IMR-90 (cell line): ENCODE results near the gene STRA6. TPM values are rescaled to one million over a fixed set of nuclear protein-coding genes. Genes with fewer than 3 reads are reported as not detected.
A peak's percentile ranks its signal among the peaks of the same experiment; 100 is the strongest.

Experiments
- ATAC-seq: fragments of 200-7000 bp; cut with Tn5 transposase; 2 replicates; pipeline ENCODE4 v1.9.1; 2020; ENCODE audit warnings: low read depth, mild to moderate bottlenecking, moderate library complexity
- BruUV-seq: library from RNA; stranded (reverse); fragments of 400-500 nt; replicated peaks from 2 replicates; lab custom pipeline; 2021; lab: Mats Ljungman, UMichigan
- CTCF ChIA-PET: fragments of 300-600 bp; formaldehyde crosslinking; extraction: SDS; loops from one replicate; lab custom pipeline; 2021; ENCODE audit warnings: antibody characterized with exemption; lab: Yijun Ruan, JAX
- POLR2A ChIA-PET: fragments of 300-600 bp; sonication (Branson Sonifier 250); formaldehyde crosslinking; loops from one replicate; lab custom pipeline; 2022; ENCODE audit warnings: antibody characterized with exemption; ENCODE audit not compliant: unreplicated experiment; lab: Charles Lee
- DNase-seq: peaks from one replicate; pipeline ENCODE4 v3.0.0; 2013
- H2AFZ ChIP-seq: replicated peaks from 2 replicates; pipeline ENCODE3; 2013; ENCODE audit warnings: low read length, mild to moderate bottlenecking; ENCODE audit not compliant: poor library complexity
- H2AK5ac ChIP-seq: 2 replicates; pipeline ENCODE4 v1.6.1; 2013; ENCODE audit warnings: low read depth, low read length, inconsistent platforms
- H2AK9ac ChIP-seq: replicated peaks from 2 replicates; pipeline ENCODE3; 2013; ENCODE audit warnings: mild to moderate bottlenecking, low read depth, low read length, moderate library complexity; ENCODE audit not compliant: poor library complexity
- H2BK120ac ChIP-seq: 2 replicates; pipeline ENCODE4 v1.6.1; 2013; ENCODE audit warnings: low read depth, low read length, inconsistent platforms
- H2BK15ac ChIP-seq: 3 replicates; pipeline ENCODE4 v1.6.1; 2013; ENCODE audit warnings: low read depth, low read length, inconsistent platforms
- H2BK20ac ChIP-seq: 2 replicates; pipeline ENCODE4 v1.6.1; 2013; ENCODE audit warnings: low read depth, mild to moderate bottlenecking, inconsistent platforms, low read length, moderate library complexity
- H2BK5ac ChIP-seq: 2 replicates; pipeline ENCODE4 v1.6.1; 2013; ENCODE audit warnings: mild to moderate bottlenecking, low read depth, low read length, inconsistent platforms; ENCODE audit not compliant: poor library complexity, severe bottlenecking
- H3K14ac ChIP-seq: replicated peaks from 2 replicates; pipeline ENCODE4 v1.6.1; 2013; ENCODE audit warnings: low read depth, low read length, inconsistent platforms
- H3K18ac ChIP-seq: 2 replicates; pipeline ENCODE4 v1.6.1; 2013; ENCODE audit warnings: low read depth, low read length, control low read depth
- H3K23ac ChIP-seq: 2 replicates; pipeline ENCODE4 v1.6.1; 2013; ENCODE audit warnings: low read depth, low read length, inconsistent platforms
- H3K27ac ChIP-seq: 2 replicates; pipeline ENCODE4 v1.5.1; 2013; ENCODE audit warnings: mild to moderate bottlenecking, control low read depth, low read length; ENCODE audit not compliant: insufficient read depth
- H3K27me3 ChIP-seq: 2 replicates; pipeline ENCODE4 v1.6.1; 2013; ENCODE audit warnings: low read length; ENCODE audit not compliant: control insufficient read depth, insufficient read depth
- H3K36me3 ChIP-seq: 2 replicates; pipeline ENCODE4 v1.6.1; 2013; ENCODE audit warnings: low read length, mixed read lengths; ENCODE audit not compliant: control insufficient read depth, insufficient read depth
- H3K4ac ChIP-seq: 2 replicates; pipeline ENCODE4 v1.6.1; 2013; ENCODE audit warnings: low read depth, low read length, inconsistent platforms
- H3K4me1 ChIP-seq: 2 replicates; pipeline ENCODE4 v1.6.1; 2013; ENCODE audit warnings: low read length, mixed read lengths; ENCODE audit not compliant: control insufficient read depth, insufficient read depth
- H3K4me2 ChIP-seq: 2 replicates; pipeline ENCODE4 v1.6.1; 2013; ENCODE audit warnings: low read depth, mild to moderate bottlenecking, control low read depth, low read length, moderate library complexity
- H3K4me3 ChIP-seq: 2 replicates; pipeline ENCODE4 v1.5.1; 2013; ENCODE audit warnings: low read depth, mild to moderate bottlenecking, control low read depth, low read length, moderate library complexity; ENCODE audit not compliant: insufficient read depth
- H3K56ac ChIP-seq: 2 replicates; pipeline ENCODE4 v1.6.1; 2013; ENCODE audit warnings: low read length, inconsistent platforms; ENCODE audit not compliant: insufficient read depth; ENCODE audit errors: extremely low read depth
- H3K79me1 ChIP-seq, 2 experiments: 2 replicates each; pipeline ENCODE4 v1.6.1; 2013; ENCODE audit warnings: low read length in 2 of 2, inconsistent platforms in 1 of 2, low read depth in 1 of 2
- H3K9ac ChIP-seq: 2 replicates; pipeline ENCODE4 v1.6.1; 2013; ENCODE audit warnings: low read depth, low read length, control low read depth
- H3K9me1 ChIP-seq: 2 replicates; pipeline ENCODE4 v1.6.1; 2013; ENCODE audit warnings: low read length, inconsistent platforms; ENCODE audit not compliant: insufficient read depth
- H3K9me3 ChIP-seq: 2 replicates; pipeline ENCODE4 v1.6.1; 2013; ENCODE audit warnings: low read length; ENCODE audit not compliant: control insufficient read depth, insufficient read depth
- H4K20me1 ChIP-seq: 2 replicates; pipeline ENCODE4 v1.6.1; 2013; ENCODE audit warnings: low read length, inconsistent platforms; ENCODE audit not compliant: insufficient read depth
- H4K5ac ChIP-seq: 2 replicates; pipeline ENCODE4 v1.6.1; 2013; ENCODE audit warnings: mild to moderate bottlenecking, low read depth, low read length, control low read depth
- H4K8ac ChIP-seq, 2 experiments: 2 replicates each; pipeline ENCODE4 v1.6.1; 2013; ENCODE audit warnings: low read depth in 2 of 2, low read length in 2 of 2, control low read depth in 1 of 2, inconsistent platforms in 1 of 2
- H4K91ac ChIP-seq: 2 replicates; pipeline ENCODE4 v1.6.1; 2013; ENCODE audit warnings: low read depth, low read length, inconsistent platforms; ENCODE audit not compliant: insufficient read depth
- BHLHE40 ChIP-seq: fragments of 150-350 bp; IDR thresholded peaks from 2 replicates; pipeline ENCODE4 v1.6.1; 2016; ENCODE audit warnings: mild to moderate bottlenecking, low read depth, low read length
- CEBPB ChIP-seq: IDR thresholded peaks from 2 replicates; pipeline ENCODE4 v1.6.1; 2012; ENCODE audit warnings: low read depth, low read length, improper control_type of control experiment
- FOS ChIP-seq: fragments of 150-350 bp; IDR thresholded peaks from 2 replicates; pipeline ENCODE4 v1.6.1; 2016; ENCODE audit warnings: low read depth, low read length
- MAFK ChIP-seq: IDR thresholded peaks from 2 replicates; pipeline ENCODE4 v1.6.1; 2012; ENCODE audit warnings: low read depth, low read length, improper control_type of control experiment
- NFE2L2 ChIP-seq: fragments of 150-350 bp; IDR thresholded peaks from 2 replicates; pipeline ENCODE4 v1.6.1; 2016; ENCODE audit warnings: low read depth, mild to moderate bottlenecking, low read length
- RCOR1 ChIP-seq: IDR thresholded peaks from 2 replicates; pipeline ENCODE4 v1.6.1; 2012; ENCODE audit warnings: mild to moderate bottlenecking, low read length, improper control_type of control experiment; ENCODE audit not compliant: insufficient replicate concordance
- RFX5 ChIP-seq: IDR thresholded peaks from 2 replicates; pipeline ENCODE4 v1.8.0; 2012; ENCODE audit warnings: low read depth, mild to moderate bottlenecking, low read length, moderate library complexity
- SMC3 ChIP-seq: fragments of 150-350 bp; IDR thresholded peaks from 2 replicates; pipeline ENCODE4 v1.6.1; 2016; ENCODE audit warnings: low read depth, mild to moderate bottlenecking, antibody characterized with exemption, low read length, moderate library complexity
- WGBS, 2 experiments: methylation state at CpG; one replicate each; pipeline versions ENCODE4 v1.1.5 to v1.1.7; 2013; ENCODE audit warnings: missing lambda C conversion rate in 2 of 2; ENCODE audit not compliant: insufficient read length in 1 of 2; ENCODE audit errors: extremely low coverage in 2 of 2; 5-methylcytosine and 5-hydroxymethylcytosine counted together
- dilution Hi-C: fragments of 300-500 bp; cut with HindIII; formaldehyde crosslinking; loops from one replicate; pipeline ENCODE4 v1.14.3; 2018; ENCODE audit warnings: low sequenced_read_pairs; ENCODE audit not compliant: unreplicated experiment
- in situ Hi-C: fragments of 300-500 bp; cut with MboI; formaldehyde crosslinking; loops from 3 replicates; pipeline ENCODE4 v1.14.3; 2019; ENCODE audit warnings: low sequenced_read_pairs, inconsistent platforms, mixed read lengths
- intact Hi-C: fragments of 100-400 bp; cut with micrococcal nuclease; formaldehyde crosslinking; loops from 2 replicates; pipeline ENCODE4 v1.10.0; 2022
- polyA plus RNA-seq, 3 experiments: library from polyadenylated mRNA; depleted of rRNA; stranded (reverse); fragments of >200 nt; gene quantifications; 2 replicates each; pipeline ENCODE4 v1.2.3, GENCODE V29; 2012; ENCODE audit warnings: low replicate concordance in 1 of 3
- total RNA-seq: library from RNA; depleted of rRNA; stranded (reverse); fragments of >200 nt; gene quantifications from 2 replicates; pipeline ENCODE4 v1.2.3, GENCODE V29; 2012
- TF ChIP-seq, protein P1 (sequence below): conservative IDR thresholded peaks from 2 replicates; pipeline ENCODE4 v1.5.1; 2012; ENCODE audit warnings: mild to moderate bottlenecking, low read depth, low read length, improper control_type of control experiment

Gene STRA6
- total and polyA plus RNA-seq, 2 of the 4 experiments (the other 2 are of a cell fraction): 0.17 TPM; not detected in 1

DNA sequence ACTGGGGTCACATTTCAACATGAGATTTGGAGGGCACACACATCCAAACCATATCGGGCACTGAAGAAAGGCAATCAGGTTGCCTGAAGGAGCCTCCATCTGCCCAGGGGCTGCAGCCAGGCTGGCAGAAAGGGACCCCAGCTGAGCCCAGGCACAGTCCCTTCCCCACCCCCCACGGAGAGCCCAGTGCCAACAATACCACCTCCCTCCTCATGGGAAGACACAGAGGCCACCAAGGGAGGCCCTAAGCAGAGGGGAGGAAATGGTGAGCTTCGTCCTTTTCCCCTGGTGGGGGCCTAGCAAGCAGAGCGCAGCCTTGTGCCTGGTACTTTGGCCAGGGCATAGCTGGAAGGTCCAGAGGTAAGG lies 3.0 kb upstream of the STRA6 start:
- intact Hi-C loops: no loop called here
- no peaks in the 10 kb centered on the region for H3K9me1 ChIP-seq
- no peak overlapping the region for H2BK5ac ChIP-seq
- H3K4me3 ChIP-seq: no peak overlapping the region
- no peak overlapping the region for H2BK15ac ChIP-seq
- H4K8ac ChIP-seq: no peak overlapping the region
- peaks cover 21% of the 10 kb centered on the region for H3K4me1 ChIP-seq
- no peaks in the 10 kb centered on the region for H3K9me3 ChIP-seq
- H3K18ac ChIP-seq: no peak overlapping the region
- H3K4me2 ChIP-seq: no peak overlapping the region
- no peak for DNase-seq
- WGBS, 2 experiments: no CpG with 5 or more reads among the region's 4 CpGs
- H2AFZ ChIP-seq: no peak overlapping the region
- ChIA-PET POLR2A (no interaction called here), CTCF (no interaction called here)
- no peak overlapping the region for H2BK20ac ChIP-seq
- H4K91ac ChIP-seq: no peak overlapping the region
- H3K4ac ChIP-seq: no peak overlapping the region
- no peak overlapping the region for H2AK5ac ChIP-seq
- no peaks in the 10 kb centered on the region for H4K20me1 ChIP-seq
- H3K14ac ChIP-seq: no peak overlapping the region
- in situ Hi-C loops: no loop called here
- no peak overlapping the region for H3K9ac ChIP-seq
- peaks cover 20% of the 10 kb centered on the region for H3K27me3 ChIP-seq
- no peak overlapping the region for H3K27ac ChIP-seq
- H2BK120ac ChIP-seq: no peak overlapping the region
- peak overlapping the region; percentile 32 for H2AK9ac ChIP-seq
- H4K5ac ChIP-seq: no peak overlapping the region
- BruUV-seq: no TSS peak
- dilution Hi-C loops: no loop called here
- H3K56ac ChIP-seq: no peak overlapping the region
- ATAC-seq: no peak
- no peak for TF ChIP-seq CEBPB
- TF ChIP-seq RCOR1: no peak
- no peak for TF ChIP-seq RFX5
- no peak for TF ChIP-seq SMC3
- TF ChIP-seq MAFK: no peak
- TF ChIP-seq FOS: no peak
- no peak for TF ChIP-seq NFE2L2
- TF ChIP-seq, protein P1, sequence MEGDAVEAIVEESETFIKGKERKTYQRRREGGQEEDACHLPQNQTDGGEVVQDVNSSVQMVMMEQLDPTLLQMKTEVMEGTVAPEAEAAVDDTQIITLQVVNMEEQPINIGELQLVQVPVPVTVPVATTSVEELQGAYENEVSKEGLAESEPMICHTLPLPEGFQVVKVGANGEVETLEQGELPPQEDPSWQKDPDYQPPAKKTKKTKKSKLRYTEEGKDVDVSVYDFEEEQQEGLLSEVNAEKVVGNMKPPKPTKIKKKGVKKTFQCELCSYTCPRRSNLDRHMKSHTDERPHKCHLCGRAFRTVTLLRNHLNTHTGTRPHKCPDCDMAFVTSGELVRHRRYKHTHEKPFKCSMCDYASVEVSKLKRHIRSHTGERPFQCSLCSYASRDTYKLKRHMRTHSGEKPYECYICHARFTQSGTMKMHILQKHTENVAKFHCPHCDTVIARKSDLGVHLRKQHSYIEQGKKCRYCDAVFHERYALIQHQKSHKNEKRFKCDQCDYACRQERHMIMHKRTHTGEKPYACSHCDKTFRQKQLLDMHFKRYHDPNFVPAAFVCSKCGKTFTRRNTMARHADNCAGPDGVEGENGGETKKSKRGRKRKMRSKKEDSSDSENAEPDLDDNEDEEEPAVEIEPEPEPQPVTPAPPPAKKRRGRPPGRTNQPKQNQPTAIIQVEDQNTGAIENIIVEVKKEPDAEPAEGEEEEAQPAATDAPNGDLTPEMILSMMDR: no peak
- no peak for TF ChIP-seq BHLHE40
- no peak overlapping the region for H3K23ac ChIP-seq
- H3K36me3 ChIP-seq: no peaks in the 10 kb centered on the region
- no peaks in the 10 kb centered on the region for H3K79me1 ChIP-seq
